Hepatocyte (in vitro differentiated cells): Measurements from ENCODE around the gene METTL13. TPM values are rescaled to one million over a fixed set of nuclear protein-coding genes. Genes with fewer than 3 reads are reported as not detected.

Experiments used
- DNase-seq: peaks from one replicate; pipeline ENCODE4 v3.0.0-alpha.2; 2016; ENCODE audit warnings: low spot score
- H2AFZ ChIP-seq: fragments of 200-600 bp; sonication (generic); 2 replicates; pipeline ENCODE4 v1.6.0; 2016; ENCODE audit warnings: antibody characterized with exemption, mild to moderate bottlenecking
- H3K27ac ChIP-seq: fragments of 200-600 bp; sonication (generic); 2 replicates; pipeline ENCODE4 v1.5.1; 2016; ENCODE audit warnings: mild to moderate bottlenecking
- H3K27me3 ChIP-seq: fragments of 200-600 bp; sonication (generic); 2 replicates; pipeline ENCODE4 v1.6.1; 2016
- H3K36me3 ChIP-seq: fragments of 200-600 bp; sonication (generic); replicated peaks from 2 replicates; pipeline ENCODE4 v1.5.1; 2016; ENCODE audit warnings: low read depth; ENCODE audit not compliant: insufficient read depth
- H3K4me1 ChIP-seq: fragments of 200-600 bp; sonication (generic); 2 replicates; pipeline ENCODE4 v1.5.1; 2016; ENCODE audit warnings: mild to moderate bottlenecking, moderate library complexity; ENCODE audit not compliant: insufficient read depth
- H3K4me2 ChIP-seq: fragments of 200-600 bp; sonication (generic); 2 replicates; pipeline ENCODE4 v1.6.0; 2016
- H3K4me3 ChIP-seq: fragments of 200-600 bp; sonication (generic); 2 replicates; pipeline ENCODE4 v1.5.1; 2016; ENCODE audit warnings: mild to moderate bottlenecking
- H3K79me2 ChIP-seq: fragments of 200-600 bp; sonication (generic); 2 replicates; pipeline ENCODE4 v1.6.0; 2017; ENCODE audit warnings: mild to moderate bottlenecking
- H3K9me2 ChIP-seq: fragments of 200-600 bp; sonication (generic); replicated peaks from 2 replicates; pipeline ENCODE4 v1.6.0; 2017; ENCODE audit warnings: mild to moderate bottlenecking; ENCODE audit not compliant: insufficient read depth
- H3K9me3 ChIP-seq: fragments of 200-600 bp; sonication (generic); 2 replicates; pipeline ENCODE4 v1.5.1; 2016; ENCODE audit warnings: low read depth, mild to moderate bottlenecking
- H4K20me1 ChIP-seq: fragments of 200-600 bp; sonication (generic); 2 replicates; pipeline ENCODE4 v1.6.0; 2016; ENCODE audit warnings: mild to moderate bottlenecking; ENCODE audit not compliant: insufficient read depth, poor library complexity, severe bottlenecking
- CTCF ChIP-seq: fragments of 200-600 bp; sonication (generic); IDR thresholded peaks from 2 replicates; pipeline ENCODE4 v1.5.1; 2016; ENCODE audit warnings: antibody characterized with exemption, mild to moderate bottlenecking; ENCODE audit not compliant: poor library complexity
- EZH2 ChIP-seq: fragments of 200-600 bp; sonication (generic); IDR thresholded peaks from 2 replicates; pipeline ENCODE4 v1.6.1; 2016; ENCODE audit warnings: antibody characterized with exemption, mild to moderate bottlenecking, borderline replicate concordance
- EZH2phosphoT487 ChIP-seq: fragments of 200-600 bp; sonication (generic); IDR thresholded peaks from one replicate; pipeline ENCODE4 v1.6.1; 2018; ENCODE audit warnings: antibody characterized with exemption, mild to moderate bottlenecking, low read depth, moderate library complexity; ENCODE audit not compliant: unreplicated experiment, severe bottlenecking
- WGBS: methylation state at CpG from one replicate; pipeline ENCODE4 v1.1.6; 2016; ENCODE audit warnings: low lambda C conversion rate; ENCODE audit errors: missing lambda C conversion rate; 5-methylcytosine and 5-hydroxymethylcytosine counted together
- polyA plus RNA-seq: library from polyadenylated mRNA; unstranded; fragments of >200 nt; fragmentation: Nextera tagmentation; extraction: Ambion mirVana; gene quantifications from 2 replicates; pipeline ENCODE4 v1.2.1, GENCODE V29; 2016
- total RNA-seq: library from RNA; depleted of rRNA; stranded (reverse); fragments of >200 nt; gene quantifications from 2 replicates; pipeline ENCODE4 v1.2.3, GENCODE V29; 2014

The METTL13 gene
- total and polyA plus RNA-seq, 2 experiments from 2014 or later, result 19.5 to 24.4 TPM

DNA sequence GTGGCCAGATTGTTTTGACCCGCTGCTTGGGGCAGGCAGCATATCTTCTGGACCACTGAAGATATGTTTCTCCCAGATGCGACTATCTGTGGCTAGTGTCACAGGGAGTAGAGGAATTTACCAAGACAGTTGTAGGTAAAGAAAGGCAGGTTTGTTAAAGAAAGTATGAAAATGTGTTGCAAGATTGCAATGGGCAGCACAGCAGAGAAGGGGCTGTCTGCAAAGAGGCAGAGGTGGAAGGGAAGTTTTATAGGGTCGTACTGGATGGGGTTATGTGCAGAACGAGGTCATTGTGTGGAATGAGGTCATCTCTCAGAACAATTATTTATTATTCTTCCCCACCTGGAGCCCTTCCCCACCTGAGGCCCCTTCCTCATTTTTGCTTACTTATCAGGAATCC, 24.6 kb upstream of the METTL13 start:
- Histone ChIP-seq H4K20me1 (no peaks in the 10 kb centered on the region), H2AFZ (no peak overlapping the region), H3K27ac (no peak overlapping the region), H3K9me3 (no peaks in the 10 kb centered on the region), H3K4me3 (no peak overlapping the region), H3K4me2 (no peak overlapping the region), H3K4me1 (no peaks in the 10 kb centered on the region), H3K27me3 (no peaks in the 10 kb centered on the region), H3K79me2 (no peaks in the 10 kb centered on the region), H3K36me3 (no peaks in the 10 kb centered on the region), H3K9me2 (no peaks in the 10 kb centered on the region)
- DNase-seq, result no peak
- WGBS, result 83% methylated on average over 4 of the region's 4 CpGs
- TF ChIP-seq CTCF (no peak), EZH2phosphoT487 (no peak), EZH2 (no peak)

DNA sequence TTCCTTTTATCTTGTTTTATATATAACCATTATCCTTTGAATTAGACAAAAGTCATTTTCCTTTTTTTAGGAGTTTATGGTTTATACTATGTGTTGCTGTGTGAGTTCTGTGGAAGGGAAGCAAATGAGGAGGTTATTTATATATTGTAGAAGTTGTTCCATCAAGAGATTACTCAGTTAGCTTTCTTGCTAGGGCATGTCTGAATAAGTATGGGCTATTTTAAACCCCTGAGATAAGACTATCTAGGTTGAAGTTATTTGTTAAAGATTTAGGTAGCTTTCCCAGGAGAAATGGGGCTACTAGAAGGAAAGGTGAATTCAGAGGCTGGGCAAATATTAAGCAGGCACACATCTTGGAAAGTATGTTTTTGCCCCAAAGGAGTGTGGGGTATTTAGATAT, 23.4 kb upstream of the METTL13 start:
- H2AFZ ChIP-seq, result peak overlapping the region; percentile 3
- H3K9me2 ChIP-seq, result no peaks in the 10 kb centered on the region
- no peak for DNase-seq
- H3K4me3 ChIP-seq, result no peak overlapping the region
- no peaks in the 10 kb centered on the region for H3K4me1 ChIP-seq
- peak overlapping the region; percentile 3 for H3K4me2 ChIP-seq
- no peak overlapping the region for H3K27ac ChIP-seq
- no peaks in the 10 kb centered on the region for H3K27me3 ChIP-seq
- H4K20me1 ChIP-seq, result no peaks in the 10 kb centered on the region
- H3K36me3 ChIP-seq, result no peaks in the 10 kb centered on the region
- H3K79me2 ChIP-seq, result no peaks in the 10 kb centered on the region
- no peak for TF ChIP-seq EZH2phosphoT487
- H3K9me3 ChIP-seq, result no peaks in the 10 kb centered on the region

- WGBS, result 91% methylated on average over 6 of the region's 6 CpGs
- no peaks in the 10 kb centered on the region for H3K4me1 ChIP-seq
Measured at GRCh38 chr1:171762143-171762563, 19.3 kb upstream of the METTL13 start.

DNA sequence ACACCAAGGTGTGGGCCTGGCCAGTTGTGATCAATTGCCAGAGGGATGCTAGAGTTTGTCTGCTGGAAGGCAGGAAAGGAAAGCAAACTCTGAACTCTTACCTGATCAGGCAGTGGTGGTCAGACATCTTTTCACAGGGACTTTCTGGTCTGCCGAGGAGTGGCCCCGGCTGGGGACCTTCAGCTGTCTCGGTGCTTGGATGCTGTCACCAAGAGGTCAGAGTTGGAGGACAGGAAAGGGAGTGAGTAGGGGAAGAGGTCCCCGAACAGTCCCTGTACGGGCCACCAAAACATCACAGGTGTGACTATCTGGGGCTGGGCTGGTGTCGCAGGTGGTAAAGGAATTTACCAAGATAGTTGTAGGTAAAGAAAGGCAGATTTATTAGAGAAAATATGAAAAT, 17.7 kb upstream of the METTL13 start:
- no peak overlapping the region for H3K4me3 ChIP-seq
- H3K9me3 ChIP-seq, result no peaks in the 10 kb centered on the region
- 88% methylated on average over 6 of the region's 6 CpGs for WGBS
- no peaks in the 10 kb centered on the region for H3K9me2 ChIP-seq
- DNase-seq, result no peak
- no peaks in the 10 kb centered on the region for H3K79me2 ChIP-seq
- no peaks in the 10 kb centered on the region for H3K36me3 ChIP-seq
- TF ChIP-seq EZH2phosphoT487 (no peak), CTCF (no peak), EZH2 (no peak)
- H3K4me1 ChIP-seq, result no peaks in the 10 kb centered on the region
- H2AFZ ChIP-seq, result no peak overlapping the region
- H4K20me1 ChIP-seq, result no peaks in the 10 kb centered on the region
- no peak overlapping the region for H3K4me2 ChIP-seq
- H3K27me3 ChIP-seq, result no peaks in the 10 kb centered on the region
- no peak overlapping the region for H3K27ac ChIP-seq

More at GRCh38 chr1:171762143-171762563, 19.3 kb upstream of the METTL13 start:
- TF ChIP-seq EZH2phosphoT487 (no peak), CTCF (no peak), EZH2 (no peak)
- DNase-seq, result no peak
- H4K20me1 ChIP-seq, result no peaks in the 10 kb centered on the region
- H3K27me3 ChIP-seq, result no peaks in the 10 kb centered on the region
- no peak overlapping the region for H3K27ac ChIP-seq
- H3K79me2 ChIP-seq, result no peaks in the 10 kb centered on the region
- H3K9me2 ChIP-seq, result no peaks in the 10 kb centered on the region
- H3K36me3 ChIP-seq, result no peaks in the 10 kb centered on the region
- no peaks in the 10 kb centered on the region for H3K9me3 ChIP-seq
- H3K4me2 ChIP-seq, result no peak overlapping the region
- H2AFZ ChIP-seq, result no peak overlapping the region
- H3K4me3 ChIP-seq, result no peak overlapping the region
